A549 treated with AZD9567 at 1 μM for 4 hours (cell line): ENCODE results near the gene PIWIL1. TPM values are rescaled to one million over a fixed set of nuclear protein-coding genes. Genes with fewer than 3 reads are reported as not detected.

Source experiments
- total RNA-seq: library from RNA; stranded (reverse); fragments of 200-300 nt; extraction: Qiagen RNA extraction; gene quantifications from 5 replicates; pipeline ENCODE4 v1.2.3, GENCODE V29; 2022; ENCODE audit not compliant: insufficient read depth

The PIWIL1 gene
- not detected in 5 replicates for total RNA-seq

DNA sequence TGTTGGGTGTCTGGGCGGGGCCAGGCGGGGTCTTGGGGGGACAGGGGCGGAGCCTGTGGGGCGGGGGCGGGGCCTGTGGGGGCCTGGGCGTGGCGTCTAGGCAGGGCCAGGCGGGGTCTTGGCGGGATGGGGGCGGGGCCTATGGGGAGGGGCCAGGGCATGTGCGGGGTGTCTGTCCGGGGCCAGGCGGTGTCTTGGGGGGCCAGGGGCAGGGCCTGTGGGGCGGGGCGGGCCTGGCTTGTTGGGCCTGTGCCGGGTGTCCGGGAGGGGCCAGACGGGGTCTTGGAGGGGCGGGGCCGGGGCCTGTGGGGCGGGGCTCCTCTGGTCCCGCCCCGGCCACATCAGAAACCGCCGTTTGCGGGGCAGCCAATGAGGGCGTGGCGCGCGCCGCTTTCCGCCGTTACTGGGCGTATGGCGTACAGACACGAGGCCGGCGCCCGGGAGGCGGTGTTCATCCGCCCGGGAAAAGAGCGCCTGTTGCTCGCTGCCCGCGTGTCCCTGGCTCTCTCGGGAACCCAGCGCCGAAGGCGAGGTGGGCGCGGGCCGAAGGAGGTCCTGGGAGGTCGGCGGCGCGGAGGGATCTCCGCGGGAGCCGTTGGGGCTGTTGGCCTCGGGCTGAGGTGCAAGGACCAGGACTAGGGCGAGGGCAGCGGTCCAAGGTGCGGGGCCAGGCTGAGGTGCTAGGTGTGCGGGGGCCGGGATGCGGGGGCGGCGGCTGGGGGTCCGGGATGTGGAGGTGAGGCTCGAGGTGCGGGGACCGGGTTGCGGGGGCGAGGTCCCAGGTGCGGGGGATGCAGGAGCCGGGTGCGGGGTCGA is at the start of gene PIWIL1:
Gene PIWIL1, plus strand, starts transcription at position 400 of the 816 bp plus-strand sequence. CDS start 4,705 bp downstream, outside the sequence.

Other genes starting within 250 kb of the PIWIL1 start
- not detected in 5 replicates for gene FZD10, start 175.4 kb upstream of the PIWIL1 start, total RNA-seq